ENCODE data around the gene PLS3.

DNA sequence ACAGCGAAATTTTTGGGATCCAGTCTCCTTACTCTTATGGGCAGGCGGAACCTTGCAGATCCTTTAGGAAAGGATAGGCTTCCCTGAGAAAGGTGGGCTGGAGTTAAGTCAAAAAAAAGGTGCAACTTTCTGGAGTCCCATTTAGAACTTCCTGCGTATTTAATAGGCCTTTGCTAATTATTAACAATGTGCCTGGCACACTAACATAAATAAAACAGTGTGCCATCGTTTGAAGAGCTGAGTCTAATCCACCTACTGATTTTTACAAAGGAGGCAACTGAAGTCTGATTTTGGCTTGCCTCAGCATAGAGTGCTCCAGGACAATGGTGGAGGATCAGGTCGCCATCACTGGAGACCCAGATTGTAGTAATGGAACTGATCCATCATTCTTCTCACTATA lies 15.7 kb downstream of the PLS3 start:
- TF ChIP-seq, protein P1, sequence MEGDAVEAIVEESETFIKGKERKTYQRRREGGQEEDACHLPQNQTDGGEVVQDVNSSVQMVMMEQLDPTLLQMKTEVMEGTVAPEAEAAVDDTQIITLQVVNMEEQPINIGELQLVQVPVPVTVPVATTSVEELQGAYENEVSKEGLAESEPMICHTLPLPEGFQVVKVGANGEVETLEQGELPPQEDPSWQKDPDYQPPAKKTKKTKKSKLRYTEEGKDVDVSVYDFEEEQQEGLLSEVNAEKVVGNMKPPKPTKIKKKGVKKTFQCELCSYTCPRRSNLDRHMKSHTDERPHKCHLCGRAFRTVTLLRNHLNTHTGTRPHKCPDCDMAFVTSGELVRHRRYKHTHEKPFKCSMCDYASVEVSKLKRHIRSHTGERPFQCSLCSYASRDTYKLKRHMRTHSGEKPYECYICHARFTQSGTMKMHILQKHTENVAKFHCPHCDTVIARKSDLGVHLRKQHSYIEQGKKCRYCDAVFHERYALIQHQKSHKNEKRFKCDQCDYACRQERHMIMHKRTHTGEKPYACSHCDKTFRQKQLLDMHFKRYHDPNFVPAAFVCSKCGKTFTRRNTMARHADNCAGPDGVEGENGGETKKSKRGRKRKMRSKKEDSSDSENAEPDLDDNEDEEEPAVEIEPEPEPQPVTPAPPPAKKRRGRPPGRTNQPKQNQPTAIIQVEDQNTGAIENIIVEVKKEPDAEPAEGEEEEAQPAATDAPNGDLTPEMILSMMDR (conservative IDR thresholded peaks at IDR 0.05; ENCODE audit: low read depth, low read length) = no peak
- TF ChIP-seq RAD21 (IDR thresholded peaks at IDR 0.05; ENCODE audit: low read length) (no peak), POLR2A (IDR thresholded peaks at IDR 0.05; ENCODE audit: low read depth, low read length) (no peak), RFX5 (IDR thresholded peaks at IDR 0.05; ENCODE audit: low read depth, low read length) (no peak), FOS (IDR thresholded peaks at IDR 0.05; ENCODE audit: low read depth, low read length) (no peak), CEBPB (IDR thresholded peaks at IDR 0.05; ENCODE audit: low read depth, low read length) (no peak), MAFK (IDR thresholded peaks at IDR 0.05; ENCODE audit: low read depth, low read length) (no peak), CHD1 (IDR thresholded peaks at IDR 0.05; ENCODE audit: low read depth, low read length) (no peak), RCOR1 (IDR thresholded peaks at IDR 0.05; ENCODE audit: insufficient replicate concordance, low read length) (no peak), BHLHE40 (IDR thresholded peaks at IDR 0.05; ENCODE audit: low read depth, low read length) (no peak), SMC3 (IDR thresholded peaks at IDR 0.05; ENCODE audit: low read depth, low read length) (no peak), MAZ (IDR thresholded peaks at IDR 0.05; ENCODE audit: borderline replicate concordance, low read depth, low read length) (no peak), NFE2L2 (IDR thresholded peaks at IDR 0.05; ENCODE audit: low read depth, low read length) (no peak)
- TF ChIP-seq, protein P2, sequence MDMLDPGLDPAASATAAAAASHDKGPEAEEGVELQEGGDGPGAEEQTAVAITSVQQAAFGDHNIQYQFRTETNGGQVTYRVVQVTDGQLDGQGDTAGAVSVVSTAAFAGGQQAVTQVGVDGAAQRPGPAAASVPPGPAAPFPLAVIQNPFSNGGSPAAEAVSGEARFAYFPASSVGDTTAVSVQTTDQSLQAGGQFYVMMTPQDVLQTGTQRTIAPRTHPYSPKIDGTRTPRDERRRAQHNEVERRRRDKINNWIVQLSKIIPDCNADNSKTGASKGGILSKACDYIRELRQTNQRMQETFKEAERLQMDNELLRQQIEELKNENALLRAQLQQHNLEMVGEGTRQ (IDR thresholded peaks at IDR 0.05; ENCODE audit: low read depth, low read length) = no peak

Measured in IMR-90 (cell line).